Prostate gland (tissue), 2 donors: Measurements from ENCODE around the gene TJP3. TPM values are rescaled to one million over a fixed set of nuclear protein-coding genes. Genes with fewer than 3 reads are reported as not detected.

ENCODE experiments used
- DNase-seq: peaks from one replicate; pipeline ENCODE4 v3.0.0-alpha.2; 2019; ENCODE audit warnings: low spot score
- H3K27ac ChIP-seq, 2 donors: fragments of 200-600 bp; sonication (generic); 2 replicates each; pipeline ENCODE4 v1.5.1; 2017 to 2019
- H3K27me3 ChIP-seq: fragments of 200-600 bp; sonication (generic); replicated peaks from 2 replicates; pipeline ENCODE4 v1.5.1; 2019; ENCODE audit not compliant: insufficient read depth
- H3K36me3 ChIP-seq, 2 donors: fragments of 200-600 bp; sonication (generic); 1 replicate in 1 of 2; 2 replicates in 1 of 2; pipeline versions ENCODE4 v1.5.1 to v1.8.1; 2017 to 2019
- H3K4me1 ChIP-seq: fragments of 200-600 bp; sonication (generic); replicated peaks from 2 replicates; pipeline ENCODE4 v1.5.1; 2019
- H3K4me3 ChIP-seq, 2 donors: fragments of 200-600 bp; sonication (generic); 2 replicates each; pipeline ENCODE4 v1.5.1; 2017 to 2019
- H3K9me3 ChIP-seq: fragments of 200-600 bp; sonication (generic); 2 replicates; pipeline ENCODE4 v1.5.1; 2017
- POLR2A ChIP-seq: fragments of 450-650 bp; IDR thresholded peaks from one replicate; pipeline ENCODE4 v1.6.1; 2016; ENCODE audit warnings: antibody characterized with exemption, mild to moderate bottlenecking
- POLR2AphosphoS5 ChIP-seq: sonication (generic); formaldehyde crosslinking; IDR thresholded peaks from one replicate; pipeline ENCODE4 v1.6.1; 2017; ENCODE audit warnings: antibody characterized with exemption
- WGBS: methylation state at CpG from one replicate; pipeline ENCODE4 v1.1.5; 2018; 5-methylcytosine and 5-hydroxymethylcytosine counted together
- intact Hi-C: fragments of 100-400 bp; cut with DNase I; formaldehyde crosslinking; loops from one replicate; pipeline ENCODE4 v1.14.2; 2022
- total RNA-seq, 2 donors: library from RNA; depleted of rRNA; stranded (reverse); fragments of >200 nt; gene quantifications; one replicate each; pipeline ENCODE4 v1.1.0, GENCODE V29; 2016
- TF ChIP-seq, protein P1 (sequence below), 4 experiments: fragments of 200-600 bp in 2 of 4; fragments of 450-650 bp in 2 of 4; sonication (generic) in 2 of 4; IDR thresholded peaks; 1 replicate in 3 of 4; 2 replicates in 1 of 4; pipeline ENCODE4 v1.5.1; 2016 to 2019; ENCODE audit warnings: antibody characterized with exemption in 4 of 4, mild to moderate bottlenecking in 2 of 4, moderate library complexity in 2 of 4

TJP3 gene
- total RNA-seq, 2 donors from 2014 or later = 14.6 to 17.8 TPM

DNA sequence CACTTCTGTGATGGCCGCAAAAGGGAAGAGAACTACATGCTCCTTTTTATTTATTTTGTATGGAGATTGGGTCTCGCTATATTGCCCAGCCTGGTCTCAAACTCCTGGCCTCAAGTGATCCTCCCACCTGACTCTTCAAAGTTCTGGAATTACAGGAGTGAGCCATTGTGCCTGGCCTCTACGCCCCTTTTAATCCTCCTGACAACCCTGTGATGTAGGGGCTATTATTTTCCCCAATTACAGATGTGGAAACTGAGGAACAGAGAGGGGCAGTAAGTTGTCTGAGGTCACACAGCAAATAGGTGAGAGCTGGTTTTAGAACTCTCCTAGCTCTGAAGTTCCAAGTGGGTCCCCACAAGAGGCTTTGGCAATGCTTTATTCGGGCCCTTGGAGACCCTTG lies 11.7 kb downstream of the TJP3 start:
- Histone ChIP-seq H3K4me1 (peaks cover 8% of the 10 kb centered on the region), H3K4me3 (no peak overlapping the region), H3K36me3 (no peaks in the 10 kb centered on the region), H3K27ac (no peak overlapping the region), H3K27me3 (no peaks in the 10 kb centered on the region), H3K9me3 (no peaks in the 10 kb centered on the region)
- intact Hi-C loops = no loop called here
- no peak for DNase-seq
- 82% methylated on average over 4 of the region's 4 CpGs for WGBS
- TF ChIP-seq POLR2A (no peak), POLR2AphosphoS5 (no peak)
- TF ChIP-seq, protein P1, sequence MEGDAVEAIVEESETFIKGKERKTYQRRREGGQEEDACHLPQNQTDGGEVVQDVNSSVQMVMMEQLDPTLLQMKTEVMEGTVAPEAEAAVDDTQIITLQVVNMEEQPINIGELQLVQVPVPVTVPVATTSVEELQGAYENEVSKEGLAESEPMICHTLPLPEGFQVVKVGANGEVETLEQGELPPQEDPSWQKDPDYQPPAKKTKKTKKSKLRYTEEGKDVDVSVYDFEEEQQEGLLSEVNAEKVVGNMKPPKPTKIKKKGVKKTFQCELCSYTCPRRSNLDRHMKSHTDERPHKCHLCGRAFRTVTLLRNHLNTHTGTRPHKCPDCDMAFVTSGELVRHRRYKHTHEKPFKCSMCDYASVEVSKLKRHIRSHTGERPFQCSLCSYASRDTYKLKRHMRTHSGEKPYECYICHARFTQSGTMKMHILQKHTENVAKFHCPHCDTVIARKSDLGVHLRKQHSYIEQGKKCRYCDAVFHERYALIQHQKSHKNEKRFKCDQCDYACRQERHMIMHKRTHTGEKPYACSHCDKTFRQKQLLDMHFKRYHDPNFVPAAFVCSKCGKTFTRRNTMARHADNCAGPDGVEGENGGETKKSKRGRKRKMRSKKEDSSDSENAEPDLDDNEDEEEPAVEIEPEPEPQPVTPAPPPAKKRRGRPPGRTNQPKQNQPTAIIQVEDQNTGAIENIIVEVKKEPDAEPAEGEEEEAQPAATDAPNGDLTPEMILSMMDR (IDR thresholded peaks at IDR 0.05) = no peak

DNA sequence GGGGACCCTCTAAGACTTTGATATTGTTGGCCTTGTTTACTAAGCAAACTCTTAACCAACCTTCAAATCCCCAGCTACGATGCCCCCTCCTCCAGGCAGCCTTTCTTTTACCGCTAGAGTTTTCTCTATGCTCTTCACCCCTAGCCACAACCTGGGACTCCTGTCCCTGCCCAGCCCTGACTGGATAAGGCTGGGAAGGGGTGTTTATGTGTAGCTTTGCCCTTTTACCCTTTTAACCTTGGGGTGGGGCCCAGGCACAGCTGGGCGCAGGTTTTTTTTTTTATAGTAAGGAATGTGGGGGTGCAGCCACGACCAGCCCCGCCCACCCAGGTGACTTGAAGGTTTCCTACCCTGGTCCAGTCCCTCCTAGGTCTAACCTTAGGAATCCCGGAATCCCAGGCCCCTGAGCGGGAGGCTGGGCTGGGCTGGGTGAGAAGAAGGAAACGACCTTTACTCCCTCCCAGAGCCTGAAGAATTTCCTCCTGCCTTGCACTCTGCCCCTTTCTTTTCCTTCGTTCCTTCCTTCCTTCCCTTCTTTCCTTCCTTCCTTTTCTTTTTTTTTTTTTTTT lies 12.2 kb downstream of the TJP3 start:
- no peak for TF ChIP-seq POLR2AphosphoS5
- WGBS = 33% methylated on average over 9 of the region's 9 CpGs
- peaks cover 8% of the 10 kb centered on the region for H3K4me1 ChIP-seq
- intact Hi-C loops = no loop called here
- DNase-seq = no peak
- no peak overlapping the region for H3K4me3 ChIP-seq
- no peaks in the 10 kb centered on the region for H3K36me3 ChIP-seq
- no peaks in the 10 kb centered on the region for H3K9me3 ChIP-seq
- H3K27me3 ChIP-seq = no peaks in the 10 kb centered on the region
- H3K27ac ChIP-seq = no peak overlapping the region

DNA sequence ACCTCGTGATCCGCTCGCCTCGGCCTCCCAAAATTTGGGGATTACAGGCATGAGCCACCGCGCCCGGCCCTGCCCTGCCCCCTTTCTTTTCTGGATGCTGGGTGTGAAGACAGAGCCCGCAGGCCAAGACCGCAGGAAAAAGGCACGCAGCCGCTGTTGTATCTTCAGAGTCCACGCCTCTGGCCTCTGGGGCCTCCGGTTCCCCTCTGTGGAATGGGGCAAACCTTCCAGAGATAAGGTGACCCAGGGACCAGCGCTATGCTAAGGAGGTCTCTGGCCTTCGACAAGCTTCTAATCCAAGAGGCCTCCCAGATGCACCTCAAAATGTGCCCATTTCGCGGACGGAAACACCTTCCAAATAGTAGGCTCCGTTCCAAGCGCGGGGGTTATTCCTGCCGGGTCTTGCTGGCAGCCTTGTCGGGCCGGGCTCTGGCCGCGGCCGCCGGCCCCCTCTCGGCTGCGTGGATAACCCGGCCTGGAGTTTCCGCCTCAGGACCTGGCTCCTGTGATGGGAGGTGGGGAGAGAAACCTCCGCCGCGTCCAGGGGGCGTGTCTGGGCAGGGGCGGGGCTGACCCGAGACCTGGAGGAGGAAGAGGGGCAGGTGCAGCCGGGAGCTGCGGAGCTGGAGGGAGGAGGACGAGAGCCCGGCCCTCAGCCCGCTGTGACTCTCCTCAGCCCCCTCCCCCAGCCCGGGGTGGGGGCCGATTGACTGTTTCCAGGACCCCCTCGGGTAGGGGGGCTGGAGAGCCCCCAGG lies 13.1 kb downstream of the TJP3 start:
- intact Hi-C loops = no loop called here
- Histone ChIP-seq H3K4me3 (peak overlapping the region; percentile 14 to 27), H3K4me1 (peaks cover 8% of the 10 kb centered on the region), H3K36me3 (no peaks in the 10 kb centered on the region), H3K9me3 (no peaks in the 10 kb centered on the region), H3K27me3 (no peaks in the 10 kb centered on the region), H3K27ac (no peak overlapping the region)
- WGBS = 18% methylated on average over 43 of the region's 46 CpGs
- TF ChIP-seq, protein P1 (IDR thresholded peaks at IDR 0.05) = peak in 2 of 4 experiments; percentile 37 to 39
- peak; percentile 94 for TF ChIP-seq POLR2AphosphoS5
- peak; percentile 74 for TF ChIP-seq POLR2A
- peak; percentile 81 for DNase-seq

DNA sequence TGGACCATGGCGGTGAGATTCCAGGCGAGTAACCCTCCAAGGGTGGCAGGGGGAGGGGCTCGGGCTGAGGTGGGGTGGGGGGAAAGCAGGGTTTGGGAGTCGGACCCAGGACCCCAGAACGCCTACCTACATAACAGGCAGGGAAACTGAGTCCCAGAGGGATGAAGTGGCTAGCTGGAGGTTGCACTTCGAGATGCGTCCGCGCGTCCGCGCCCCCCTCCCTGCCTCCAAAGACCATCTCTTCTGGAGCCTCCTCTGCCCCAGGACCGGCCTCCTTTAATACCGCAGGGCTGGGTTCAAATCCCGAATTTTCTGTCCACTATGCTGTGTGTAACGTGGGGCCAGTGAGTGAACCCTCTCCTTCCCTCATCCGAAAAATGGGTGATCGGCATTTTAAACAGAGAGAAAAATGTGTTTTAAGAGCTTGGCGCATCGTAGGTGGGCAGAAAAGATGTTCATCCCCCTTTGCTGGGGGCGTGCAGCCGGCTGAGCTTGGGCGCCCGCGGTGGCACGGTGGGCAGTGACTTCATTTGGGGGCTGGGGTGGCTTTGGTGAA lies 13.8 kb downstream of the TJP3 start:
- Histone ChIP-seq H3K27ac (peak overlapping the region in 1 of 2 donors; percentile 27), H3K36me3 (no peaks in the 10 kb centered on the region), H3K9me3 (no peaks in the 10 kb centered on the region), H3K27me3 (no peaks in the 10 kb centered on the region), H3K4me1 (peaks cover 8% of the 10 kb centered on the region), H3K4me3 (peak overlapping the region; percentile 19 to 27)
- intact Hi-C loops = no loop called here
- TF ChIP-seq, protein P1 (IDR thresholded peaks at IDR 0.05) = no peak
- no peak for TF ChIP-seq POLR2AphosphoS5
- no peak for TF ChIP-seq POLR2A
- 2% methylated on average over 24 of the region's 26 CpGs for WGBS
- DNase-seq = no peak

DNA sequence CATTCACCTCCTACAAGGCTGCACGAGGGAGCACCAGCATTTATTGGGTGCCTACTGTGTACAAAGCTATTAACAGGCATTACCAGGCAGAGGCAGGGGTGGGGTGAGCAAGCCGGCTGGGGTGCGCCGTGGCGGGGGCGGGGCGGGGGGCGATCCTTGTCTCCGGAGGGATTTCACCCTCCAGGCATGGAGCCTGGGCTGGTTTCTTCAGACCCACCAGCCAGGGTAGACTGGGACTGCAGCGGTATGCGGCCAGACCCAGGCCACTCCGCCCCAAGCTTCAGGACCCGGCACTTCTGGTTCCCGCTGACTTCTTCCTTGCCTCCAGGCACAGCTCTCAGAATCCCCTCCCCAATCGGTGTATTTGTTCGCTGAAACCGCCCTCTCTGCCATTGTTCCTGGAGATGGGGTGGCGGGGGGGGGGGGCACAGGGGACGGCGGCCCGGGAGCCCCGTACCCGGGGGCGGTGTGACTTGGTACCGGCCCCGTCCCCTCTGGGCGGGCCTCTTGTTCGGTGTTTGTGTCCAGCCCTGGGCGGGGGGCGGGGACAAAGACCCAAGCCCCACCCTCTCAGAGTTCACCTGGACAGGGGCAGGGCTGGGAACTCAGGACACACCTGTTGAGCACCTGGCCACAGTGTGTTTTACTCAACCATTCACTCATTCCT lies 14.4 kb downstream of the TJP3 start:
- TF ChIP-seq POLR2AphosphoS5 (no peak), POLR2A (no peak)
- TF ChIP-seq, protein P1 (IDR thresholded peaks at IDR 0.05) = no peak
- DNase-seq = peak; percentile 31
- WGBS = 1% methylated on average over 21 of the region's 30 CpGs
- Histone ChIP-seq H3K27me3 (no peaks in the 10 kb centered on the region), H3K4me3 (peak overlapping the region; percentile 19 to 27), H3K27ac (peak overlapping the region in 1 of 2 donors; percentile 27), H3K4me1 (peaks cover 8% of the 10 kb centered on the region), H3K9me3 (no peaks in the 10 kb centered on the region), H3K36me3 (no peaks in the 10 kb centered on the region)
- intact Hi-C loops = no loop called here
